Fibroblast of lung (primary cell): ENCODE data around the gene PEPD.

Experiments
- EZH2 ChIP-seq: IDR thresholded peaks from 2 replicates; pipeline ENCODE4 v1.5.1; 2012; ENCODE audit warnings: low read length, control low read depth, mild to moderate bottlenecking; ENCODE audit errors: missing control alignments
- TF ChIP-seq, protein P1 (sequence below), 2 donors: IDR thresholded peaks in 1 of 2; conservative IDR thresholded peaks in 1 of 2; 1 replicate in 1 of 2; 2 replicates in 1 of 2; pipeline ENCODE4 v1.5.1; 2011 to 2012; ENCODE audit warnings: low read length in 2 of 2, control low read depth in 1 of 2, inconsistent platforms in 1 of 2, low read depth in 1 of 2, mild to moderate bottlenecking in 1 of 2

DNA sequence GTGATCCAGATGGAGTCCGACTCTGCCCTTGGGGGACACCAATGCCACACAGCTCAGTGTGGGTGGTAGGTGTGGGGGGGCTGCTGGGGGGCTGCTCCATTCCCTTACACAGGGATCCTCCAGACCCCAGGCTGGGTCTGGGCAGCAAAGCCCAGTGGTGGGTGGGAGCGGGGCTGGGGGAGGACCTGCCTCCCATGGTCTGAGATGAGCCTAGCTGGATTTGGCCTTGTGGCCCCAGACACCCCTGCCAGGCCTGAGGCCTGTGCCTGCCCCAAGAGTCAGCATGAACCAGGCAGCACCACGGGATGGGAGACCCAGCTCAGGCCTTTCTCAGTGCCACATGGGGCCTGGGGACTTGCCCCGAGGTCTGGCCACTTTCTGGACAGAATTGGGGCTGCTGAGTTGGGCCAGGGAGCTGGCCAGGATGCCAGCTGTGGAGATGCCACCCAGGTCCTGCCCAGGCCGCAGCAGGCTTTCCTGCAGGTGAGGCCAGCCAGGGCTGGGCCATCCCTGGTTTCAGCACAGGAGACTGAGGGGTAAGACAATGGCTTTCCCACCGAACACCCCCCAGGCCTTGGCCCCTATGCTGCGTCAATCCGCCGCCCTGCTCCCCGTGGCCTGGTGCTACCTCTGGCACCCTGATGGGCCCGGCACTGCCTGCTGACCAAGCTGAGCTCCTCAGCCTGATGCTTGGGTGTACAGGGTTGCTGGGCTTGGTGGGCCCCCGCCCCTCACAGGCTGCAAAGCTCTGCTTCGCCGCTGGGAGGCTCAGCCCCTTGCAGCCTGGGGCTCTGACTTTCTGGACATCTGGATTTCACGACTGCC is 123.8 kb downstream of the PEPD start:
- TF ChIP-seq, protein P1, sequence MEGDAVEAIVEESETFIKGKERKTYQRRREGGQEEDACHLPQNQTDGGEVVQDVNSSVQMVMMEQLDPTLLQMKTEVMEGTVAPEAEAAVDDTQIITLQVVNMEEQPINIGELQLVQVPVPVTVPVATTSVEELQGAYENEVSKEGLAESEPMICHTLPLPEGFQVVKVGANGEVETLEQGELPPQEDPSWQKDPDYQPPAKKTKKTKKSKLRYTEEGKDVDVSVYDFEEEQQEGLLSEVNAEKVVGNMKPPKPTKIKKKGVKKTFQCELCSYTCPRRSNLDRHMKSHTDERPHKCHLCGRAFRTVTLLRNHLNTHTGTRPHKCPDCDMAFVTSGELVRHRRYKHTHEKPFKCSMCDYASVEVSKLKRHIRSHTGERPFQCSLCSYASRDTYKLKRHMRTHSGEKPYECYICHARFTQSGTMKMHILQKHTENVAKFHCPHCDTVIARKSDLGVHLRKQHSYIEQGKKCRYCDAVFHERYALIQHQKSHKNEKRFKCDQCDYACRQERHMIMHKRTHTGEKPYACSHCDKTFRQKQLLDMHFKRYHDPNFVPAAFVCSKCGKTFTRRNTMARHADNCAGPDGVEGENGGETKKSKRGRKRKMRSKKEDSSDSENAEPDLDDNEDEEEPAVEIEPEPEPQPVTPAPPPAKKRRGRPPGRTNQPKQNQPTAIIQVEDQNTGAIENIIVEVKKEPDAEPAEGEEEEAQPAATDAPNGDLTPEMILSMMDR (conservative IDR thresholded peaks at IDR 0.05 in 1 of 2, IDR thresholded peaks at IDR 0.05 in 1 of 2; ENCODE audit: low read depth in 1 of 2, low read length in 2 of 2) = peak in 1 of 2 donors; percentile 31
- TF ChIP-seq EZH2 = no peak
